Sigmoid colon (tissue), 7 donors: Measurements from ENCODE around the gene SYT9. TPM values are rescaled to one million over a fixed set of nuclear protein-coding genes. Genes with fewer than 3 reads are reported as not detected.

Experiments used
- DNase-seq: peaks from one replicate; pipeline ENCODE4 v3.0.0-alpha.2; 2019
- H3K27ac ChIP-seq, 4 donors: fragments of 200-600 bp; sonication (generic); one replicate each; pipeline ENCODE4 v1.5.1; 2016 to 2019; ENCODE audit warnings: mild to moderate bottlenecking in 1 of 4
- H3K27me3 ChIP-seq, 3 donors: fragments of 200-600 bp; sonication (generic); one replicate each; pipeline ENCODE4 v1.5.1; 2019; ENCODE audit warnings: mild to moderate bottlenecking in 1 of 3
- H3K36me3 ChIP-seq, 4 donors: fragments of 200-600 bp; sonication (generic); one replicate each; pipeline ENCODE4 v1.5.1; 2016 to 2019
- H3K4me1 ChIP-seq, 4 donors: fragments of 200-600 bp; sonication (generic); one replicate each; pipeline ENCODE4 v1.5.1; 2017 to 2019
- H3K4me3 ChIP-seq, 4 donors: fragments of 200-600 bp; sonication (generic); one replicate each; pipeline ENCODE4 v1.5.1; 2017 to 2019; ENCODE audit warnings: mild to moderate bottlenecking in 2 of 4, moderate library complexity in 1 of 4
- H3K9me3 ChIP-seq, 4 donors: fragments of 200-600 bp in 3 of 4; sonication (generic) in 3 of 4; one replicate each; pipeline versions ENCODE4 v1.5.1 to v1.6.1; 2013 to 2019
- CTCF ChIP-seq, 4 experiments: fragments of 450-650 bp in 3 of 4; fragments of 200-600 bp in 1 of 4; IDR thresholded peaks; one replicate each; pipeline ENCODE4 v1.5.1; 2016 to 2019; ENCODE audit warnings: antibody characterized with exemption in 4 of 4, mild to moderate bottlenecking in 3 of 4, moderate library complexity in 2 of 4
- EP300 ChIP-seq, 4 donors: sonication (generic); formaldehyde crosslinking; IDR thresholded peaks; one replicate each; pipeline ENCODE4 v1.6.1; 2017; ENCODE audit warnings: antibody characterized with exemption in 4 of 4
- POLR2A ChIP-seq, 2 donors: fragments of 450-650 bp; IDR thresholded peaks; one replicate each; pipeline ENCODE4 v1.6.1; 2016; ENCODE audit warnings: antibody characterized with exemption in 2 of 2, mild to moderate bottlenecking in 2 of 2, moderate library complexity in 2 of 2
- POLR2AphosphoS5 ChIP-seq, 4 donors: sonication (generic); formaldehyde crosslinking; IDR thresholded peaks; one replicate each; pipeline ENCODE4 v1.6.1; 2017; ENCODE audit warnings: antibody characterized with exemption in 4 of 4
- WGBS, 2 donors: extraction: QIAGEN DNeasy Blood & Tissue Kit; methylation state at CpG; one replicate each; pipeline ENCODE4 v1.1.7; 2013; 5-methylcytosine and 5-hydroxymethylcytosine counted together
- intact Hi-C: fragments of 100-400 bp; cut with DNase I; formaldehyde crosslinking; loops from one replicate; pipeline ENCODE4 v1.15.1; 2023
- polyA plus RNA-seq, 3 donors: library from polyadenylated mRNA; stranded (reverse); fragments of 200-250 nt; gene quantifications; one replicate each; pipeline ENCODE4 v1.2.3, GENCODE V29; 2013
- total RNA-seq, 4 donors: library from RNA; depleted of rRNA; stranded (reverse); fragments of >200 nt; gene quantifications; one replicate each; pipeline ENCODE4 v1.1.0, GENCODE V29; 2016
- donor health status: healthy with polysubstance abuse.
- donor health status: Bipolar disorder and iron deficiency.
- donor health status: healthy.

Gene SYT9
- total and polyA plus RNA-seq, 7 donors: 0.16 to 1.1 (median 0.28) TPM; not detected in 2

- H3K27me3 ChIP-seq: no peaks in the 10 kb centered on the region
- no peak overlapping the region for H3K4me3 ChIP-seq
- intact Hi-C loops: no loop called here
- H3K36me3 ChIP-seq: no peaks in the 10 kb centered on the region
- no peak overlapping the region for H3K27ac ChIP-seq
- TF ChIP-seq EP300 (IDR thresholded peaks at IDR 0.05) (no peak), POLR2A (IDR thresholded peaks at IDR 0.05) (no peak), POLR2AphosphoS5 (IDR thresholded peaks at IDR 0.05) (no peak), CTCF (IDR thresholded peaks at IDR 0.05) (no peak)
- H3K9me3 ChIP-seq: no peaks in the 10 kb centered on the region
- no peaks in the 10 kb centered on the region for H3K4me1 ChIP-seq
- WGBS, 2 donors: 51 to 78% methylated on average over 2 of the region's 2 CpGs
- no peak for DNase-seq
Observed at GRCh38 chr11:7341551-7341950, 89.8 kb downstream of the SYT9 start.

- 54 to 63% methylated on average over 6 of the region's 6 CpGs for WGBS, 2 donors
- peak overlapping the region in 2 of 4 donors; percentile 70 to 74 for H3K27ac ChIP-seq
- no peak for DNase-seq
- no peaks in the 10 kb centered on the region for H3K9me3 ChIP-seq
- H3K4me1 ChIP-seq: peaks cover 0 to 23% (median 10%) of the 10 kb centered on the region in 4 donors
- no peaks in the 10 kb centered on the region for H3K27me3 ChIP-seq
- intact Hi-C loops: no loop called here
- H3K36me3 ChIP-seq: no peaks in the 10 kb centered on the region
- TF ChIP-seq CTCF (IDR thresholded peaks at IDR 0.05): no peak
- TF ChIP-seq EP300 (IDR thresholded peaks at IDR 0.05): no peak
- no peak for TF ChIP-seq POLR2AphosphoS5 (IDR thresholded peaks at IDR 0.05)
- TF ChIP-seq POLR2A (IDR thresholded peaks at IDR 0.05): no peak
- H3K4me3 ChIP-seq: no peak overlapping the region
Observed at GRCh38 chr11:7347611-7348431, 96.1 kb downstream of the SYT9 start.

GRCh38 chr11:7348432-7349304, 97.0 kb downstream of the SYT9 start:
- TF ChIP-seq POLR2AphosphoS5 (IDR thresholded peaks at IDR 0.05) (peak in 1 of 4 donors; percentile 25), CTCF (IDR thresholded peaks at IDR 0.05) (no peak)
- intact Hi-C loops: no loop called here
- Histone ChIP-seq H3K9me3 (no peaks in the 10 kb centered on the region), H3K36me3 (no peaks in the 10 kb centered on the region), H3K27ac (peak overlapping the region in 3 of 4 donors; percentile 63 to 74 (median 70)), H3K27me3 (no peaks in the 10 kb centered on the region), H3K4me1 (peaks cover 0 to 23% (median 10%) of the 10 kb centered on the region in 4 donors), H3K4me3 (no peak overlapping the region)
- DNase-seq: no peak
- WGBS, 2 donors: 33 to 50% methylated on average over 8 of the region's 8 CpGs

- WGBS, 2 donors: 81 to 84% methylated on average over 5 of the region's 5 CpGs
- intact Hi-C loops: no loop called here
- peaks cover 0 to 23% (median 10%) of the 10 kb centered on the region in 4 donors for H3K4me1 ChIP-seq
- no peaks in the 10 kb centered on the region for H3K27me3 ChIP-seq
- H3K36me3 ChIP-seq: no peaks in the 10 kb centered on the region
- no peaks in the 10 kb centered on the region for H3K9me3 ChIP-seq
- no peak overlapping the region for H3K27ac ChIP-seq
- TF ChIP-seq POLR2A (IDR thresholded peaks at IDR 0.05) (no peak), CTCF (IDR thresholded peaks at IDR 0.05) (no peak), POLR2AphosphoS5 (IDR thresholded peaks at IDR 0.05) (no peak), EP300 (IDR thresholded peaks at IDR 0.05) (no peak)
- no peak overlapping the region for H3K4me3 ChIP-seq
- no peak for DNase-seq
Observed at GRCh38 chr11:7351228-7351627, 99.5 kb downstream of the SYT9 start.
